ENCODE results near the gene COX19. TPM values are rescaled to one million over a fixed set of nuclear protein-coding genes. Genes with fewer than 3 reads are reported as not detected.

COX19 gene, protein sequence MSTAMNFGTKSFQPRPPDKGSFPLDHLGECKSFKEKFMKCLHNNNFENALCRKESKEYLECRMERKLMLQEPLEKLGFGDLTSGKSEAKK
- total RNA-seq = 4.0 and 6.2 TPM in 2 replicates

DNA sequence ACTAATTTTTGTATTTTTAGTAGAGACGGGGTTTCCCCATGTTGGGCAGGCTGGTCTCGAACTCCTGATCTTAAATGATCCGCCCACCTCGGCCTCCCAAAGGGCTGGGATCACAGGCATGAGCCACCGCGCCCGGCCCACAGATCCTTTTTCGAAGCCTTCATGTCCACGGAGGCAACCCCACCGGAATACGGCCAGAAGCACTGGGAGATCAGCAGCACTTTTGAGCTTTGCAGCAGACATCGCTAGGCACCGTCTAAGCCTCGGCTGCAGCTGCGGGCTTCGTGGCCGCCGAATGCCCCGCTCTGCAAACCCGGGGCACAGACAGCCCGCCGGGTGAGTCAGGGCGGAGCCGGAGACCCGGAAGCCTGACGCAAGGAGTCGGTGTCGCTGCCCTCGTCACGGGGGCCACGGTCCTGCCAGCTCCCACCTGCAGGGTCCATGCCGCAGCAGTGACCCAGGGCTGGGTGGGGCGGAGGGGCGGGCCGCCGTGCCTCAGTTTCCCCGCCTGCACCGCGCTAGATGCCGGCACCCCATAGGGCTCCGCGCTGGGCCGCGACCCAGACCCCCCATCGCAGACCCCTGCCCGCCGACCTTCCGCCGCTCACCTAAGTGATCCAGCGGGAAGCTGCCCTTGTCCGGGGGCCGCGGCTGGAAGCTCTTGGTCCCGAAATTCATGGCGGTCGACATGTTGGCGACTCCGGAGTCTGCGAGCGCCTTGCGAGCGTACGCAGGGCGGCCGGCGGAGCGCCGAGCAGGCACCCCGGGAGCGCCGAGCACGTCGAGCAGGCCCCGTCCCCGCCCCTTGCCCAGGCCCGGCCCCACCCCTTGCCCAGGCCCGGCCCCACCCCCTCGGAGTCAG is at the start of gene COX19:
COX19 (minus strand) TSS at position 730 of the 862 bp plus-strand sequence; CDS start at position 690, 40 bp downstream.

GRCh38 chr7:983004-983615 is 7.8 kb upstream of the COX19 start, which contains the start of gene CYP2W1:
TSS of gene CYP2W1 (plus strand) at chr7:983181. CDS start at chr7:983212, 31 bp downstream.

GRCh38 chr7:954330-955238 is 20.8 kb downstream of the COX19 start, which contains the start of gene ADAP1:
TSS of gene ADAP1 (minus strand) at chr7:954680. CDS start at chr7:954477, 203 bp downstream.

Other genes with a start within 250 kb of the COX19 start
- gene DNAAF5, start 248.8 kb downstream of the COX19 start, total RNA-seq = 22.8 and 40.5 TPM in 2 replicates
- 6.9 and 17.8 TPM in 2 replicates for gene PRKAR1B, start 248.3 kb downstream of the COX19 start, total RNA-seq
- gene SUN1, start 143.1 kb downstream of the COX19 start, total RNA-seq = 50.9 and 88.8 TPM in 2 replicates
- 20.4 and 22.2 TPM in 2 replicates for gene GET4, start 99.0 kb downstream of the COX19 start, total RNA-seq
- gene ADAP1, start 20.9 kb downstream of the COX19 start, total RNA-seq = 1.7 and 14.8 TPM in 2 replicates
- not detected in 2 replicates for gene CYP2W1, start 7.6 kb upstream of the COX19 start, total RNA-seq
- gene GPR146, start 69.0 kb upstream of the COX19 start, total RNA-seq = 1.2 and 3.7 TPM in 2 replicates
- gene GPER1, start 112.6 kb upstream of the COX19 start, total RNA-seq = 0.78 and 1.4 TPM in 2 replicates
- gene ZFAND2A, start 184.6 kb upstream of the COX19 start, total RNA-seq = 25.5 and 26.2 TPM in 2 replicates

Measured in epithelial cell of alveolus of lung (primary cell).